NCI-H82 treated with DMSO at 0.1 percent for 48 hours (cell line): ENCODE measurements around the gene RPTOR.

Experiments used
- DNase-seq: peaks from one replicate; lab custom pipeline; 2025; ENCODE audit not compliant: unreplicated experiment; lab: John Stamatoyannopoulos, UW

The RPTOR gene

GRCh38 chr17:80774146-80774545 lies 229.5 kb downstream of the RPTOR start:
- DNase-seq, result no peak

DNA sequence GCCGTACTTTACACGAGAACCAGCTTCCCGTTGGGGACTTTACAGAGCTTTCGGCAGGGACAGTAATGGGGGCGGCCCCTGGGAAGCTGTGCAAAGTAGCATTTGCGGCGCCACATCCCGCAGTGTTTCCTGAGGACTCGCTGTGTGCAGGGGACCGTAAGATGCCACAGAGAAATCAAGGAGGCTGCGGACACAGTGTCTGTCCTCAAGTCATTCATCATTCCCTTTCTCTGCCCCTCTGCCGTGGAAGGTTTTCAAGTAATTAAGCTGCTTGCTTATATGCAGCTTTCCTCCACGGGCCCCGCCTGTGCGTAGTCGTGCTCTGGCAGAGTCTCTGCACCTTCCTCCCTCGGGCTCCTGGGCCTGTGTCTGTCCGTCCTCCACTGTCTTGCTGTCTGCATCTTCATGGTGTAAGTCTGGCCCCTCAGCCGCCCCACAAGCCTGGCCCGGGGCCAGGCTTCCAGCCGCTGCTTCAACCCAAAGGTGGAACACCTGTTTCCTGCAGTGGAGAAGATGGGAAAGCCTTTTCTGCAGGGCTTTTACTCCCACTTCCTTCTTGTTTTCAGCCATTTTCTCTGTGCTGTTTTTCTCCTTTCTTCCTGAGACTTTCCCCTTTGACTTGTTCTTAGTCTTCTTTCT lies 230.1 kb downstream of the RPTOR start:
- no peak for DNase-seq

DNA sequence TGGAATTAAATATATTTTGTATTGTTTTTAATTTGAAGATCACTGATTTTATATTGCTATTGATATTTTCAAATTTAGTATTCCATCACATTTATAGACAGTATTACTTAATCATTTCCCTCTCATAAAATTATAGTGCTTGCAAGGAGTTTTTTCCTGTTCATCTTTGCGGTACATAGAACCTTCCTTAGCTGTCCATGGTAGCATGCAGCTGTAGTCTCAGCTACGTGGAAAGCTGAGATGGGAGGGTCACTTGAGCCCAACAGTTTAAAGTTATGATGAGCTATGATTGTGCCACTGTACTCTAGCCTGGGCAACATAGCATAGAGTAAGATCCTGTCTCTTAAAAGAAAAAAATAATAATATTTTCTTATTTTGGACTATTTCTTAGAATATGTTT lies 231.2 kb downstream of the RPTOR start:
- DNase-seq, result no peak

GRCh38 chr17:80777274-80777673 lies 232.6 kb downstream of the RPTOR start:
- DNase-seq, result no peak

DNA sequence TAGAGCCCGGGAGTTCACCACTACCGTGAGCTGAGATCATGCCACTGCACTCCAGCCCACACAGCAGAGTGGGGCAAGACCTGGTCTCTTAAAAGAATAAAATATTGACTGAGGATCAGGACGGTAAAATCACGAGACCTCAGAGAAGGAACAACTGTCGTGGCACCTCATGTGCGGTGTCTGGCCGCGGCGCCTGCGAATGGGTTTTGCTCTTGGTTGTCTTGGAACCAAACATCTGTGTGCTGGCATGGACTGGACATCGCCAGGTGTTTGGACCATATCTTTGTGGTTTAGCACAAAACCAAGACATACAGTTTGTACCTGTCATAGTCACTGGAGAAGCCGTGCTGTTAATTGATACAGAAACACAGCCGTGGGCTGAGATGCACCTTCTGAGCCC lies 234.1 kb downstream of the RPTOR start:
- no peak for DNase-seq

DNA sequence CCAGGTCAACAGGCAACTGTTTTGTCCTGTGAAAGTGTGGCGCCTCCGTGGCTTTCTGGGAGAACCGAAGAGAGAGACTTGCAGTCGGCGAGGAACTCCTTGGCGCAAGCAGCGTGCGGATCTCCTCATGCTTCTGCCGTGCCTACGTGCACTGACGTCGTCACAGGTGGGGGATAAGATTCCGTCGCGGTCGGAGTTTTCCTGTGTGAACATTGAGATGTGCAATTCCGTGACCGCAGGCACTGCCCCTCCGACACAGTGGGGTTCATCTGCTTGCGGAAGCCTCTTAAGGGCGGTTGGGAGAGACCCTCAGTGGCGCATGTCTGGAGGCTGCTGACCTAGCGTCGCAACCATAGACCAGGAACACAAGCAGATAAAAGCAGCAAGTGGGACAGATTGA lies 234.7 kb downstream of the RPTOR start:
- no peak for DNase-seq

DNA sequence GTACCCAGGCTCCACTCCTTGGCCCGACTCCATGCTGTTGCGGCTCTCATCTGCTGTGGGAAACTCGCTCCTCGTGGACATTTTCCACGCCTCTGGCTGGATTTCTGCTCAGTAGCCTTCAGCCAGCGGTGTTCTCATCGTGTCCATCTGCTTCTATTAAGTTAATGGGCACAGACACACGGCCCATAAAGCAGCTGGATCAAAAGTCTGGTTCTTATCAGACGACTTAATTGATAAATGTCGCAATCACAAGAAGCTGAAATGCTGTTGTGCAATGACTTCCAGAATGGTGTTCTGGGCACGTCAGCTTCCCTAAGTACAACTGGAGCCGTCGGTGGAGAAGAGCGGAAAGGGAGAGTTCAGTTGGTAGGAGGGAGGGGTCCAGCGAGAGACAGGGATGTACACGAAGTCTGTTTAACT lies 235.3 kb downstream of the RPTOR start:
- no peak for DNase-seq

DNA sequence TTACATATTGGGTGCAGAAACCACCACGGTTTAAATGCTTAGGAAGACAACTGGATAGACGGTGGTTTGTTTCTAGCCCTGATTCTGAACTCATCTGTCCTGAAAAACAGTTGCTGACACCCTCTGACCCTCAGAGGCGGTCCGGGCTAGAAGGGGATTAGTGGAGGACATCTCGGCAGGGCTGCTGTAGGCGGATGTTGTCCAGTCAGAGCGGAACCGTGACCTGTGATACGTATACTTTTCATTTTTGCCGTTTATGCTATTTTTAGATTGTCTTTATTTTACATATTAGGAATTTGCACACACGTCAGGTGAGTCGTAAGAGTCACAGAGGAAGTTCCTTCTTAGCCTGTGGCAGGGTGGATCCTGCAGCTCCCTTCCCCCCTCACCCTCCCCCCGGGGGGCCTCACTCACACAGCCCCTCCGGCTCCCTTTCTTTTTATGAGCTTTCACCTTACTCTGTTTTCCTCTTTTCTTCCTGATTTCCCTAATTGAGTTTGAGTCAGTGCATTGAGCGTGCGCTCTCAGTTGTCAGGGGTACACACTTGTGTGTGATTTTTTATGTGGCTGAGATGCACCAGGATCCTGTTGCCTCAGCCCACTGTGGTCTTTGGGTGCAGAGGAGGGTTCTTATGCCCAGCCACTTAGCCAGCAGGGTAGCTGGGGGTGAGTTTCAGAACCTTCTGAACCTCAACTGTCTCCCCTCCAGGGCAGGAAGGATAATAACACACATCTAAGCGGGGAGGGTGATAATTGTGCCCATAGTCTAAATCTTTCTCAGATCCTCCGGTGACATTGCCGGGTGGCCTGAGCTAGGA lies 236.0 kb downstream of the RPTOR start:
- no peak for DNase-seq

DNA sequence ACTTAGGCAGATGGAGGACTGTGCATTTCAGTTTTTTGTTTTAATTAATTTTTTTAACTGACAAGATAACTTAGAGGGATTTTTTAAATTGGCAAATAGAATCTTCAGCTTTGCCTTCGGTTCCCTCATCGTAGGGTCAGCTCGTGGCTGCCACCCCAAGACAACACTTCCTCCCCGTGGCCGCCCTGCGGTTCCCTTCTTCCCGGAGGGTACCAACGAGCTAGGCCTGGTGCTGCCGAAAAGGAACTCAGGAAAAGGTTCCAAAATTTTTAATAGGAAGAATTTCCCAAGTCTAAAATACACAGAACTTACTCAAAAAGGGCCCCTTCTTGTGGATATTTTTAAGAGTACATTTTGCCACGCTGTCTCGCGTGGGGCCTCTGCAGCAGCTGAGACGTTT lies 236.6 kb downstream of the RPTOR start:
- DNase-seq, result no peak

GRCh38 chr17:80781807-80782277 lies 237.2 kb downstream of the RPTOR start:
- no peak for DNase-seq

GRCh38 chr17:80782536-80783427 lies 238.1 kb downstream of the RPTOR start:
- DNase-seq, result no peak

- no peak for DNase-seq
These were observed 238.8 kb downstream of the RPTOR start for GRCh38 chr17:80783486-80783885.

DNA sequence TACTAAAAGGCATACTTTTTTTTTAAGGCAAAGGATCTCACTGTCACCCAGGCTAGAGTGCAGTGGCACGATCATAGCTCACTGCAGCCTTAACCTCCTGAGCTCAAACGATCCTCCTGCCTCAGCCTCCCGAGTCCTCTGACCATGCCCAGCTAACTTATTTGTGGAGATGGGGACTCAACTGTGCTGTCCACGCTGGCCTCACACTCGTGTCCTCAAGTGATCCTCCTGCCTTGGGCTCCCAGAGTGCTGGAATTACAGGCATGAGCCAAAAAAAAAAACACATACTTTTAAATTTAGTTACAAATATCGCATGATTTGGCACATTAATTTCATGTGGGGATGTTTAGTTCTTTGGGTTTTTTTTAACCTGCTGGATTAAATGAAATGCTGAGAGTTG lies 239.3 kb downstream of the RPTOR start:
- no peak for DNase-seq

DNA sequence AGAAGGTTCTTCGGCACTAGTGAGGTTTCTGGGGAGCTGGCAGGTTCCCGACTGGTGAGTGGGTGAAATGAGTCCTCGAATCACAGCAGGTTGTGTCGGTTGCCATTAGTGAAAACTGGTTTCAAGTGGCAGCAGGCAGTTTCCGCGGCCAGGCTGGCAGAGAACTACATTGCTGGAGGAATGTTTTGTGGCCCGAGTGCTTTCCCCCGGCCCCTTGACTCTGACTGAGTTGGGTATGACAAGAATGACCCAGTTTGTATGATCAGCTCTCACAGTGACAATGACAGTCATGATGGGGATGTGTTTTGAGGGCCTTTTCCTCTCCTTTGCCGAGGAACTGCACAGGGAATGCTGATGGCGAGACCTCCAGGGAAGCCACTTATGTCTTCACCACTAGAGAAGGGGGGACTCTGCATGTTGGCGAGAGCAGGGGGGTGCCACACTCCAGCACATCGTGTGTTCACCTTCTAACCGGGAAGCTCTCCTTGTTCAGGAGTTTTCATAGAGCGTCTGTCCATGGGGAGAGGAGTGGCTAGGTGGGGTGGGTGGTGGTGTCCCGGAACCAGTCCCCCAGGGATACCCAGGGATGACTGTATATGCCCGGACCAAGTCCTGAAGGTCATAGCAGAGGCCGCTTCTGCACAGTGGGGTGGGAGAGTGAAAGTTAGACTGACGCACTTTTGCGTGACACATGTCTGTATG lies 241.0 kb downstream of the RPTOR start:
- no peak for DNase-seq

DNA sequence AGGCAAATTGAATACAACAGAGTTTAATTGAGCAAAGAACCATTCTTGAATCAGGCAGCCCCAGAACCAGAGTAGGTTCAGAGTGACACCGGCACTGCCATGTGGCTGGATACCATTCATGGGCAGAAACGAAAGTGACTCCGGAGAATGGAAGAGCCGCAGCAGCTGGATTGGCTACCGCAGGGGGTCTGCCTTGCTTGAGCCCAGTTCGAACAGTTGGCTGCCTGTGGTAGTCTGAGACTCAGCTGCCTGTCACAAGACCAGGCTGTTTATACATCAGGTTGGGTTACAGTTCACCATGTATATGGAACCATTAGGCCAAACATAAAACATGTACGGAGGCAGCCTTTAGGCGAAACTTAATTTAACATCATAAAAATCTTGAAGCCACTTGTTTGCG lies 241.8 kb downstream of the RPTOR start:
- no peak for DNase-seq

DNA sequence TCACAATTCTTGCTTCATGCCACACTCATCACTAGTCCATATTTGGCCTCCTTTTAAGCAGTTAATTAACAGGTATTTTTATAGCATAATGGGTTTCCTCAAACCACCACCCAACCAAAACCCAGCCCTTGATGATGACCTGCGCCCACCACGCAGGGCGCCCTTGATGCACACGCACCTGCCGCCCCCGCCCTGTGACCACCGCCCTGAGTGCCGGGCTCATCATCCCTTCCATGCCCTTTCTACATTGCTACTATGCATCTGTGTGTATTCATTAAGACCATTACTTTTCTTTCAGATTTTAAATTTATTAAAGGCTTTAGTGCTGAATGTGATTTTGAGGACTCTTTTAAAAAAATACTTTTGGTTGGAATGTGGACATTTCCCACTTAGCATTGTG lies 242.2 kb downstream of the RPTOR start:
- DNase-seq, result no peak

GRCh38 chr17:80787881-80788280 lies 243.2 kb downstream of the RPTOR start:
- DNase-seq, result no peak

DNA sequence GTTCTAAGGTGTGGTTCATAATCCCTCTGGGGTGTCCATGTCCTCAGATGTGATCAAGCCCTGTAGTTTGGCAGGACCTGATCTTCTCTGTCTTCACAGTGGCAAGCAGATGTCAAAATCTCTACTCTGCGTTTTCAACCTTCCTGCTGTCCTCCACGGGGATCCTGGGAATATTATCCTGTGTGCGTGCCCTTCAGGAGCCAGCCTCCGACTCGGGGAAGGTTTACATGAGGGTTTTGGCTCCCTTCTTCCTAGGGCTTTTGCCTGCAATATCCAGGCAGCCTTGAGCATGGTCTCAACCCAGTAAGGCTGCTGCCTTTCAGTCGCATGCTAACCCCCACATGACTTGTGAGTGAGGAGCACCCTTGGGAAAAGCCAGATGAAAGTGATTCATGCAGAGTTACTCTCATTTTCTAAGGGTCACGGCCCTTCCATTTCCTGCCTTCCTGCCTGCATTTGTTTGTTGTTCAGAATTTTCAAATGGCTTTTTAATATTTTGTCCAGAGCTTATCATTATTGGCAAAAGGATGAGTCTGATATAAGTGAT lies 244.8 kb downstream of the RPTOR start:
- DNase-seq, result no peak

GRCh38 chr17:80790021-80790765 lies 245.6 kb downstream of the RPTOR start:
- no peak for DNase-seq
